GM12865 (cell line): ENCODE measurements around the gene PPP1R12B.
"Not testable (repeated sequence)": the region's sequence is repeated elsewhere in the genome, so short reads cannot be mapped to it uniquely, and the experiment has no call there.

Experiments used
- DNase-seq: peaks from one replicate; pipeline ENCODE4 v3.0.0; 2010; ENCODE audit warnings: low read depth
- H3K4me3 ChIP-seq: 2 replicates; pipeline ENCODE4 v1.5.1; 2011; ENCODE audit warnings: mild to moderate bottlenecking, low read depth, low read length, control low read depth
- CTCF ChIP-seq: IDR thresholded peaks from 2 replicates; pipeline ENCODE4 v1.5.1; 2011; ENCODE audit warnings: low read length, control low read depth, low read depth, inconsistent platforms; ENCODE audit not compliant: insufficient read depth; ENCODE audit errors: missing control alignments

PPP1R12B gene

DNA sequence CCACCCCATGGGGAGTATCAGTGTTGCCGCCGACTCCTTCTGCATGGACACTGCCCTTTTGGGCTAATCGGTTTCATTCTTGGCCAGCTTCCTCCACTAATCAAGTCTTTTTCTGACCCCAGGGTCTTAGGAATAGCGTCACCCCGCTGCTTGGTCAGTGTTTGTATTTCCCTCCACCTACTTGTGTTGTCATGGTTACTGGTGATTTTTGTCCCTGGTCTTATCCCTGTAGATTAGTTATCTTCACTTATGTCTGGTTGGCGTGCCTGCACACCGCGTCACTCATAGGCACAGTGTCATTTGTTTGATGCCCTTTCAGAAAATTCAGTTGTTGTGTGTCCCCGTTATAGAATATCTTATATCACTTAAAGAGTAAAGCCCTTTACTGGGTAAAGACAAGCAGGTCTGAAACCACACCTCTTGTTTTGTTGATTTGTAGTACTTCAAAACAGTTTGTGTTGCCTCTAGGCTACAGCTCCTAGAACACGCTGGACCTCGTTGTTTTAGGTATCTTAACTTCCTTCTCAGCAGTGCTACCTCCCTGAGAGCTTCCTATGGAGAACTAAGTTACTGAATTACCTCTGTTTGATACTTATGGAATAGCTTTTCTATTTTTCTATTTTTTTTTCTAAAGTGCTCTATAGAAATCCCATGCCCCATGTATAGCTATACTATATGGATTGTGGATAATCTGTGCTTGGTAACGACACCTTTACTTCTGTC lies 868 bp downstream of the PPP1R12B start:
- no peak for TF ChIP-seq CTCF
- DNase-seq = peak; percentile 46
- peak overlapping the region; percentile 61 for H3K4me3 ChIP-seq

DNA sequence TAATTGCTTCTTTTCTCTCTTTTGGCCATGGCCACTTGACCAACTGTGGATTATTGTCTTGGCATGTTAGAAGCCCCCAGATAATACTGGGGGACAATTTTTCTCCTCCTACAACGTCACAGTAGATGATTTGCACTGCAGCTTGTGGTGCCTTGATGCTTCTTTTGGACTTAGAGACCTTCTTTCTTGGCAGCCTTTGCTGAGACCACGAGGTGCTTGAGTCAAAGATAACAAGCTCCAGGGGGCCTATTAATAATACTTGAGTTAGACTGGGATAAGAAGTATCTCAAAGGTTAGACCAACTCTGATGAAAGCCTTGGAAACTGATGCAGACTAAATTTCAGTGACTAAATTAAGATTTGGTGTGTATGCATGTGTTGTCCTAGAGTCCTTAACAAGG lies 3.2 kb downstream of the PPP1R12B start:
- no peak for TF ChIP-seq CTCF
- DNase-seq = no peak
- H3K4me3 ChIP-seq = no peak overlapping the region

DNA sequence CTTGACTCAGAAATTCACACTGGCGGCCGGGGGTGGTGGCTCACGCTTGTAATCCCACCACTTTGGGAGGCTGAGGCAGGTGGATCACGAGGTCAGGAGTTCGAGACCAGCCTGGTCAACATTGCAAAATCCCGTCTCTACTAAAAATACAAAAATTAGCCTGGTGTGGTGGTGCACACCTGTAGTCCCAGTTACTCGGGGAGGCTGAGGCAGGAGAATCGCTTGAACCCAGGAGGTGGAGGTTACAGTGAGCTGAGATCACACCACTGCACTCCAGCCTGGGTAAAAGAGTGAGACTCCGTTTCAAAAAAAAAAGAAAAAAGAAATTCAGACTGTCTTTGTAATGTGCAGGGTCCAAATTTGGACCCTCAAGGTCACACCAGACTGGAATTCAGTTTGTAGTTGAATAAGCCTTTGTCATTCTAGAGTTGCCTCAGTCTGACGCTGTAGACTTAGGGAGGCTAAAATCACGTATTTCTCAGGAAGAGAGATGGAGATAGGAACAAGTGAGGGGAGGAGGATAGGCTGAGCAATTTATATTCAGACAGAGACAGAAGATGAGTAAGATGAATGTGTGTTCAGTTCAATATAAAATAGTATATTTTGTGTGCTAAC lies 4.2 kb downstream of the PPP1R12B start:
- H3K4me3 ChIP-seq, DNase-seq: not testable (repeated sequence)

DNA sequence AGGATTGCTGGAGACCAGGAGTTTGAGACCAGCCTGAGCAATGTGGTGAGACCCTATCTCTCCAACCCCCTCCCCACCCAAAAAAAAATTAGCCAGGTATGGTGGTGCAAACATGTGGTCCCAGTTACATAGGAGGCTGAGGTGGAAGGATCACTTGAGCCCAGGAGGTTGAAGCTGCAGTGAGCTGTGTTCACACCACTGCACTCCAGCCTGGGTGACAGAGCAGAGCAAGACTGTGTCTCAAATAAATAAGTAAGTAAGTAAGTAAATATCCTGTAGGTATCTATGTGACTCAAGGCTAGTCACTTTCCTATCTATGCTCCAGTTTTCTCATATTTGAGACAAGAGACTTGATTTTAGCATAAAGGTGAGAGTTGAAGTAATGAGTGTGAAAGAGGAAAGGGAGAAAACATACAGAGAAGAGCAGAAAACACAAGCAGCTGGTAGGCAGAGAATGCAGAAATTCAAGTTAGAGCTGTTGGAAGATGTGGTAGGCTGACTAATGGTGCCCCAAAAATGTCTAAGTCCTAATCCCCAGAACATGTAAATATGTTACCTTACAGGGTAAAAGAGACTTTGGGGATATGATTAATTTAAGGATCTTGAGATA lies 7.5 kb downstream of the PPP1R12B start:
- DNase-seq = no peak

GRCh38 chr1:202357506-202357905 lies 9.0 kb downstream of the PPP1R12B start:
- TF ChIP-seq CTCF = no peak
- no peak overlapping the region for H3K4me3 ChIP-seq
- no peak for DNase-seq

More for the DNA sequence above, 7.5 kb downstream of the PPP1R12B start:
- no peak for TF ChIP-seq CTCF
- no peak overlapping the region for H3K4me3 ChIP-seq

DNA sequence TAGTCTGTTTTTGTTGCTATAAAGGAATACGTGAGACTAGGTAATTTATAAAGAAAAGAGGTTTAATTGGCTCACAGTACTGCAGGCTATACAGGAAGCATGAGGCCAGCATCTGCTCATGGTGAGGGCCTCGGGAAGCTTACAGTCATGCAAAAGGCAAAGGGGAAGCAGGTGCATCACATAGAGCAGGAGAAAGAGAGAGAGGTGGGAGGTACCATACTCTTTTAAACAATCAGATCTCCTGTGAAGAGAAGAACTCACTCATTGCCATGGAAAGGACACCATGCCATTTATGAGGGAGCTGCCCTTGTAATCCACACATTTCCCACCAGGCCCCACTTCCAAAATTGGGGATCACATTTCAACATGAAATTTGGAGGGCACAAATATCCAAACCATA lies 12.7 kb downstream of the PPP1R12B start:
- no peak for DNase-seq
- TF ChIP-seq CTCF = no peak
- H3K4me3 ChIP-seq = no peak overlapping the region

GRCh38 chr1:202361701-202362100 lies 13.2 kb downstream of the PPP1R12B start:
- H3K4me3 ChIP-seq = no peak overlapping the region
- DNase-seq = no peak
- no peak for TF ChIP-seq CTCF
